ENCODE data around the gene CAMKMT.

Gene CAMKMT

GRCh38 chr2:44798139-44798659, 436.5 kb downstream of the CAMKMT start:
- no peak for DNase-seq (ENCODE audit: low read depth)

GRCh38 chr2:44799105-44799504, 437.4 kb downstream of the CAMKMT start:
- DNase-seq (ENCODE audit: low read depth): no peak

DNA sequence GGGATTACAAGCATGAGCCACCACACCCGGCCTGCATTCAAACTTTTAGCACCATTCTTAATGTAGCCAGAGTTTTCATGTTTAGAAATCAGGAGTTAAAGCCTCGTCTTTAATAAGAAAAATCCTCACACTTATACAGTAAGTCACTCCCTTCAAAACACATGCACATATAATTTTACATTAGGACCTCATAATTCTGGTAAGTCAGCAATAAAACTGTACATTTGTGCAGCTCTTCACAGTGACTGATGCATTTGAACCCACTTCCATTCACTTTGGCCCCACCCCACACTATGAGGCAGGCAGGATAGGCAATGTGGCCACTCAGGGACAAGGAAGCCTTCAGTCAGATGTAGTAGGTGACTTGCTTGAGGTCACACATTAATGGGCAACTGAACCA, 438.0 kb downstream of the CAMKMT start:
- DNase-seq (ENCODE audit: low read depth): no peak

- no peak for DNase-seq (ENCODE audit: low read depth)
Observed at GRCh38 chr2:44801289-44801840, 439.6 kb downstream of the CAMKMT start.

DNA sequence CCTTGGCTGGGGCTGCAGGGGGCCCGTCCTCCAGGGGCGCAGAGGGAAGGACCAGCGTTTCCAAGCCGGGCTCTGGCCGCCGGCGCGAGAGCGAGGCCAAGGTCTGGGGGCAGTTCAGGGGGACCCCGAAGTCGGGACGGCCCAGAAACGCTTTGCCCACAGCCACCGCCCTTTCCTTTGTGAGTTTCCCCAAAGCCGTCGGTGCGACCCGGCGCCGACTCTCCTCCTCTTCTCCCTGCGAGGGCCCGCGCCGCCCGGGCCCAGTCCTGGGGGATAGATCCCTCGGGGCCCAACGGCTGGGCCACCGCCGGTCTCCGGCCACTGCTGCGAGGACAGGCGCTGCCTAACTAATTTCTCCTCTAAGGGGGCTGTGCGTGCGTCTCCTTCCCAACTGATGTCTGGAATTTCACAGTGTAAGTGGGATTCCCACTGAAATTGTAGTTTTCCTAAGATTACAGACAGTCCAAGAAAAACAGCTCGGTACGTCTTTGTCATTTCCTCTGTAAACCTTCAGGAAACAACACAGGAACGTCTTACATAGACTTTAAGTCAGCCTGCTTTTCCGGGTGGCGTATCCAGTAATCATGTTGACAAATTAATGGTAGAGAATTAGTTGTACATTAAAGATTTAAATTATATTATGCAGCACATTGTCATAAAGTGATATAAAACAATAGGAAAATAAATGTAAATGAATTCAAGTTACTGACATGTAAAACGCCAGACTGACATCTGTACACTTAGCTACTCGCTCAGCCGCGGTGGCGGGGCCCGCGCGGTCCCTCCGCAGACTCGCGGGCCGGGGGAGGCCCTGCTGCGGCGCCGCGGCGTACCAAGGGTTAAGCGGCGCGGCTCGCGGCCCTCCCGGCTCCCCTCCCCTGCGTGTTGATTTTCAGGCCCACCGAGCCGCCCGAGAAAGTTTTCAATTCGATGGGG, 440.4 kb downstream of the CAMKMT start:
- DNase-seq (ENCODE audit: low read depth): no peak

DNA sequence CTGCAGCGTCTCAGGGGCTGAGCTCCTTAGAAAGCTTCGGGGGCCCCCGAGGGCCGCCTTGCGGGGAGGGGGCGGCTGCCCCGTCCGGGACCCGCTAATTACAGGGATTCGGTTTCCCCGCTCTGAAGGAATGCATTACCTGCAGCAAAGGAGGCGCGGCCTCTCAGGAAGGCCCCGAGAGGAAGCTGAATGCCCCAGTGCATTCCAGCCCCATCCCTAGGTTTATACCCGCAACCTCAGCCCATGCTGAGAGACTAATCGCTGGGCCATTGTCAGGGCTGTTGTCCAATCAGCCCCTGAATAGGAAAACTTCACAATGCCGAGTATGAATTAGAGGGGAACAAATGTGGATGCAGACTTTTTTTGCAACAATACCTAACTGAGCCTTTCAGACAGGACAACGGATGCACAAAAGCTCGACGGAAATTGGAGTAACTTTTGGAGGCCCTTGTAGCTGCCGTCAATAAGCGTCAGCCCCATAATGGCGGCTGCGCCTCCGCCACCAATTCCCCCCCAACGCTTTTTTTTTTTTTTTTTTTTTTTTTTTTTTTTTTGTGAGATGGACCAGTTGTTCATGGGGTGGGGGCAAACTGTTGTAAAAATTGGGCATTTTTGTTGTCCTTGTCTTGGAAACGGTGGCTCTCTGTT, 441.2 kb downstream of the CAMKMT start:
- no peak for DNase-seq (ENCODE audit: low read depth)

GRCh38 chr2:44804406-44805265, 442.9 kb downstream of the CAMKMT start:
- DNase-seq (ENCODE audit: low read depth): no peak

DNA sequence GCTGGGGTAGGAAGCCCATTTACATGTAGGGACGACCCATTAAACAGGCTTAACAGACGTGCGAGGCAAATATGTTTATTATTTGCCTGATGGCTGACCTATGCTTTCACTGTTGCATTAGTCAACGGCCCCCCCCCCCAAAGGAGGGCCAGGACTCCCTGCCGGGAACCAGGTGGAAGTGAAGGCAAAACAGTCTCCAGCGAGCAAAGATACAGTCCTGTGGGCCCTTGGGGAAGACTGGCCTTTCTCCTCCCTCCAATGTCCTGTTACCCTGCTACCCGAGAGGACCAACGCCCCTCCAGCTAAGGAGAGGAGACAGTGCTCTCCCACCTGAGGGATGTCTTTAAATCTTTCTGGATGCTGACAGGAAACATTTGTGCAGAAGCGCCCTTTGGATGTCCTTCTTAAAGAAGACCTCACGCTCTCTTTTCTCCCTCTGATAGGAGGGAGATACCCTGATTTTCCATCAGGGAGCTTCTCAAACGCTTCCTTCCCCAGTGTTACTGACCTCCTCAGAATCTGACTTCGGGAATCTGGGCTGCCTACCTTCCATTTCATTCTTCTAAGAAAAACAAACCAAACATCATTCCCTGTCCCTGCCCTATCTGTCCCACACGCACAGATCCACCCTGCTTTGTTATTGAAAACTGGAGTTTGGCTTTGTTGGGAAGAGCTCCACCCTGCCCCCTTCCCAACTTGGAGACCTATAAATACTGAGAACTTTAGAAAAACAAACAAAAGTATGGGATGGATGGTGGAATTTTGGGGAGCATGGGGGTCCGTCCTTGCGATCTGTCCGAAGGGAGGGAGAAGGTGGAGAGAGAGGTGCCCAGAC, 443.9 kb downstream of the CAMKMT start:
- DNase-seq (ENCODE audit: low read depth): no peak

- DNase-seq (ENCODE audit: low read depth): no peak
Observed at GRCh38 chr2:44807201-44808025, 445.7 kb downstream of the CAMKMT start.

- no peak for DNase-seq (ENCODE audit: low read depth)
Observed at GRCh38 chr2:44810892-44811530, 449.3 kb downstream of the CAMKMT start.

GRCh38 chr2:44813165-44813564, 451.4 kb downstream of the CAMKMT start:
- DNase-seq (ENCODE audit: low read depth): no peak

GRCh38 chr2:44813658-44814057, 451.9 kb downstream of the CAMKMT start:
- no peak for DNase-seq (ENCODE audit: low read depth)

GRCh38 chr2:44817256-44817655, 455.5 kb downstream of the CAMKMT start:
- no peak for DNase-seq (ENCODE audit: low read depth)

- no peak for DNase-seq (ENCODE audit: low read depth)
Observed at GRCh38 chr2:44817673-44818335, 456.1 kb downstream of the CAMKMT start.

DNA sequence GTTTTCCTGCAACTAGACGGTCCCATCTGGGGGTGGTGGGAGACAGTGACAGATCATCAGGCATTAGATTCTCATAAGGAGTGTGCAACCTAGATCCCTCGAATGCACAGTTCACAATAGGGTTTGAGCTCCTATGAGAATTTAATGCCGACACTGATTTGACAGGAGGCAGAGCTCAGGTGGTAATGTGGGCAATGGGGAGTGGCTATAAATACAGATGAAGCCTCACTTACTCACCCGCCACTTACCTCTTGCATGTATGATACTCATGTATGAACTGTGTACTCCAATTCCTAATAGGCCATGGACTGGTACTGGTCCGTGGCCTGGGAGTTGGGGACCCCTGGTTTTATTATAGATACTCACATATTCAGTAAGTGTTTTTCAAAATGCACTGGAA, 457.3 kb downstream of the CAMKMT start:
- DNase-seq (ENCODE audit: low read depth): no peak

DNA sequence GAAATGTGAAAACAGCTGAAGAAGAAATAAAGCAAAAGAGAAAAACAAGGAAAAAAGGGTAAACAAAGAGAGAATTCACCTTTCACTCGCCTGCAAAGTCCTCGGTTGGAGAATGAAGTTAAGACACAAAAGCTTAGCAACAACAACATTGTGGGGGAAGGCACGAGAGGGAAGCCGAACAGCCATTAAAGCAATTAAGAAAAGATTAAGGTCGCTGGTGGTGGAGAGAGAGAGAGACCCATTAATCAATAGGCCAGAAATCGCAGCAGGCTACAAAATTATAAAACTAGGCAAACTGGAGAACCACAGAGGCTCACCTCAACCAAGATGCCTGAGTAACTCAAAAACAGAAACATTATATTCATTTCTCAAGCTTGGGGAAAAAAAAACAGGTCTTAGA, 459.8 kb downstream of the CAMKMT start:
- no peak for DNase-seq (ENCODE audit: low read depth)

- no peak for DNase-seq (ENCODE audit: low read depth)
Observed at GRCh38 chr2:44822174-44822573, 460.4 kb downstream of the CAMKMT start.
